ENCODE results near the gene PAPLN. TPM values are rescaled to one million over a fixed set of nuclear protein-coding genes. Genes with fewer than 3 reads are reported as not detected.

PAPLN gene
- total RNA-seq, 1 experiment from 2014 or later: 0.40 TPM

GRCh38 chr14:73253721-73254120, 16.4 kb downstream of the PAPLN start:
- Histone ChIP-seq H3K36me3 (ENCODE audit: low read depth, low read length) (no peaks in the 10 kb centered on the region), H3K79me2 (ENCODE audit: low read length) (no peaks in the 10 kb centered on the region), H3K9ac (ENCODE audit: low read length) (no peak overlapping the region), H3F3A (ENCODE audit: low read length, unreplicated experiment) (no peaks in the 10 kb centered on the region), H3K27ac (ENCODE audit: low read length) (no peak overlapping the region), H4K20me1 (ENCODE audit: low read length) (no peaks in the 10 kb centered on the region), H3K4me3 (ENCODE audit: low read length) (no peak overlapping the region), H3K9me3 (ENCODE audit: low read length) (no peaks in the 10 kb centered on the region), H2AFZ (ENCODE audit: low read length) (no peak overlapping the region), H3K4me2 (ENCODE audit: low read length) (no peak overlapping the region), H3K4me1 (ENCODE audit: insufficient read depth, low read length) (peaks cover 2% of the 10 kb centered on the region; the same call in 1 of the 2 replicates), H3K9me2 (replicated peaks; ENCODE audit: low read length) (no peaks in the 10 kb centered on the region), H3K27me3 (ENCODE audit: low read length) (no peaks in the 10 kb centered on the region)
- no TSS peak for BruUV-seq (replicated peaks)
- TF ChIP-seq EZH2phosphoT487 (IDR thresholded peaks at IDR 0.05; ENCODE audit: borderline replicate concordance, low read length): no peak
- TF ChIP-seq, protein P1, sequence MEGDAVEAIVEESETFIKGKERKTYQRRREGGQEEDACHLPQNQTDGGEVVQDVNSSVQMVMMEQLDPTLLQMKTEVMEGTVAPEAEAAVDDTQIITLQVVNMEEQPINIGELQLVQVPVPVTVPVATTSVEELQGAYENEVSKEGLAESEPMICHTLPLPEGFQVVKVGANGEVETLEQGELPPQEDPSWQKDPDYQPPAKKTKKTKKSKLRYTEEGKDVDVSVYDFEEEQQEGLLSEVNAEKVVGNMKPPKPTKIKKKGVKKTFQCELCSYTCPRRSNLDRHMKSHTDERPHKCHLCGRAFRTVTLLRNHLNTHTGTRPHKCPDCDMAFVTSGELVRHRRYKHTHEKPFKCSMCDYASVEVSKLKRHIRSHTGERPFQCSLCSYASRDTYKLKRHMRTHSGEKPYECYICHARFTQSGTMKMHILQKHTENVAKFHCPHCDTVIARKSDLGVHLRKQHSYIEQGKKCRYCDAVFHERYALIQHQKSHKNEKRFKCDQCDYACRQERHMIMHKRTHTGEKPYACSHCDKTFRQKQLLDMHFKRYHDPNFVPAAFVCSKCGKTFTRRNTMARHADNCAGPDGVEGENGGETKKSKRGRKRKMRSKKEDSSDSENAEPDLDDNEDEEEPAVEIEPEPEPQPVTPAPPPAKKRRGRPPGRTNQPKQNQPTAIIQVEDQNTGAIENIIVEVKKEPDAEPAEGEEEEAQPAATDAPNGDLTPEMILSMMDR (conservative IDR thresholded peaks at IDR 0.05; ENCODE audit: low read depth, low read length): no peak
- no peak for TF ChIP-seq EZH2 (IDR thresholded peaks at IDR 0.05; ENCODE audit: low read length, unreplicated experiment)
- intact Hi-C loops (cut with micrococcal nuclease): no loop called here
- ATAC-seq (no peak), DNase-seq (no peak)
- ChIA-PET POLR2A (ENCODE audit: unreplicated experiment) (no interaction called here), CTCF (no interaction called here)

DNA sequence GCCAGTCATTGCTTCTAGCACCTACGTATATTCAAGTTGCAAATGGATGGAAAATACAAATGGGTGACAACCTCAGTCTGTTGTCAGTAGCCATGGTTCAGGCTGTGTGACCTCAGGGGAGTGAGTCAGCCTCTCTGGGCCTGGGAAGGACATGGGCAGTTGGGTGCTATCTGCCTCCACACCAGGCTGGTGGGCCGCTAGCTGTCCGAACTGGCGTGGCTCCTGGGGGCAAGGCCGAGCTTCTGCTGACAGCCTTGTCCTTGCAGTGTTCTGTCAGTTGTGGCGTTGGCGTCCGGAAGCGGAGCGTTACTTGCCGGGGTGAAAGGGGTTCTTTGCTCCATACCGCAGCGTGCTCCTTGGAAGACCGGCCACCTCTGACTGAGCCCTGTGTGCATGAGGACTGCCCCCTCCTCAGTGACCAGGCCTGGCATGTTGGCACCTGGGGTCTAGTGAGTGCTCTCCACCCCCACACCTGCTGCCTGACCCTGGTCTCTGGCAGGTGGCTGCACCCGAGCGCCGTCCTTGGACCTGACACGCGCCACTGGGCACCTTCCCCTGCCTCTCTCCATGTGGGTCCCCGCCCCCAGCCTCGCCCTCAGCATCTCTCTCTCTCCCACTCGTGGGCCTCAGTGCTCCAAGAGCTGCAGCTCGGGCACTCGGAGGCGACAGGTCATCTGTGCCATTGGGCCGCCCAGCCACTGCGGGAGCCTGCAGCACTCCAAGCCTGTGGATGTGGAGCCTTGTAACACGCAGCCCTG, 17.1 kb downstream of the PAPLN start:
- no peak overlapping the region for H2AFZ ChIP-seq (ENCODE audit: low read length)
- no peak overlapping the region for H3K4me2 ChIP-seq (ENCODE audit: low read length)
- no peak for ATAC-seq
- H3K79me2 ChIP-seq (ENCODE audit: low read length): no peaks in the 10 kb centered on the region
- ChIA-PET POLR2A (ENCODE audit: unreplicated experiment) (no interaction called here), CTCF (no interaction called here)
- intact Hi-C loops (cut with micrococcal nuclease): no loop called here
- no peaks in the 10 kb centered on the region for H4K20me1 ChIP-seq (ENCODE audit: low read length)
- H3K9me3 ChIP-seq (ENCODE audit: low read length): no peaks in the 10 kb centered on the region
- no peak for DNase-seq
- TF ChIP-seq EZH2 (IDR thresholded peaks at IDR 0.05; ENCODE audit: low read length, unreplicated experiment) (no peak), EZH2phosphoT487 (IDR thresholded peaks at IDR 0.05; ENCODE audit: borderline replicate concordance, low read length) (no peak)
- TF ChIP-seq, protein P1 (conservative IDR thresholded peaks at IDR 0.05; ENCODE audit: low read depth, low read length): no peak
- no peak overlapping the region for H3K4me3 ChIP-seq (ENCODE audit: low read length)
- H3K27ac ChIP-seq (ENCODE audit: low read length): no peak overlapping the region
- H3F3A ChIP-seq (ENCODE audit: low read length, unreplicated experiment): no peaks in the 10 kb centered on the region
- no peaks in the 10 kb centered on the region for H3K27me3 ChIP-seq (ENCODE audit: low read length)
- H3K36me3 ChIP-seq (ENCODE audit: low read depth, low read length): no peaks in the 10 kb centered on the region
- no peaks in the 10 kb centered on the region for H3K4me1 ChIP-seq (ENCODE audit: insufficient read depth, low read length)
- no TSS peak for BruUV-seq (replicated peaks)
- H3K9me2 ChIP-seq (replicated peaks; ENCODE audit: low read length): no peaks in the 10 kb centered on the region
- H3K9ac ChIP-seq (ENCODE audit: low read length): no peak overlapping the region

DNA sequence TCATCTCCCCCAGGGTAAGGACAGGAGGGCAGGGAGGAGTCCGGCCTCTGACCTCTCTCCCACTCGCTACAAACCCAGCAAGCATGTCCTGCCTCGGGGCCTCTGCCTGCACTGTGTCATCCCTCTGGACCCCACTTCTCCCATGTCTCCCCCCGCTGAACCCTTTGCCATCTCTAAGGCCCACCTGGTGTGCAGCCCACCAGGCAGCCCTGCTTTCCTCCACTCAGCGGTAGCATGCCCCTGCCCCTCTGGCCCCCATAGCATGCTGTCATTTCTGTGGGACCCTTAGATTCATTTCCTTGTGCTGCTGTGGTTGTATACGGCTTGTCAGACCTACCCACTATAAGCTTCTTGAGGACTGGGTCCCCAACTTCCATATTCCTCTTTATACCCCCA, 17.7 kb downstream of the PAPLN start:
- ATAC-seq (no peak), DNase-seq (no peak)
- no peaks in the 10 kb centered on the region for H3K79me2 ChIP-seq (ENCODE audit: low read length)
- no peak overlapping the region for H3K4me3 ChIP-seq (ENCODE audit: low read length)
- H3F3A ChIP-seq (ENCODE audit: low read length, unreplicated experiment): no peaks in the 10 kb centered on the region
- intact Hi-C loops (cut with micrococcal nuclease): no loop called here
- no peaks in the 10 kb centered on the region for H3K9me3 ChIP-seq (ENCODE audit: low read length)
- no peaks in the 10 kb centered on the region for H3K36me3 ChIP-seq (ENCODE audit: low read depth, low read length)
- POLR2A ChIA-PET (ENCODE audit: unreplicated experiment): interaction anchor here (0.6 kb wide), 1 partner anchor 33 kb away, joined by 4 read pairs; no protein-coding TSS in a partner anchor
- no peaks in the 10 kb centered on the region for H3K4me1 ChIP-seq (ENCODE audit: insufficient read depth, low read length)
- H3K9me2 ChIP-seq (replicated peaks; ENCODE audit: low read length): no peaks in the 10 kb centered on the region
- BruUV-seq (replicated peaks): no TSS peak
- no peaks in the 10 kb centered on the region for H4K20me1 ChIP-seq (ENCODE audit: low read length)
- H3K27ac ChIP-seq (ENCODE audit: low read length): no peak overlapping the region
- H2AFZ ChIP-seq (ENCODE audit: low read length): no peak overlapping the region
- H3K9ac ChIP-seq (ENCODE audit: low read length): no peak overlapping the region
- CTCF ChIA-PET: no interaction called here
- TF ChIP-seq EZH2 (IDR thresholded peaks at IDR 0.05; ENCODE audit: low read length, unreplicated experiment) (no peak), EZH2phosphoT487 (IDR thresholded peaks at IDR 0.05; ENCODE audit: borderline replicate concordance, low read length) (no peak)
- TF ChIP-seq, protein P1 (conservative IDR thresholded peaks at IDR 0.05; ENCODE audit: low read depth, low read length): no peak
- no peak overlapping the region for H3K4me2 ChIP-seq (ENCODE audit: low read length)
- H3K27me3 ChIP-seq (ENCODE audit: low read length): no peaks in the 10 kb centered on the region
